ENCODE results near the gene RGS12.

Gene RGS12

GRCh38 chr4:3310301-3311094 is 17.7 kb downstream of the RGS12 start:
- no peak for DNase-seq (ENCODE audit: low read depth)

- no peak for DNase-seq (ENCODE audit: low read depth)
Measured at GRCh38 chr4:3311095-3311372, 18.2 kb downstream of the RGS12 start.

GRCh38 chr4:3311489-3312171 is 18.8 kb downstream of the RGS12 start:
- no peak for DNase-seq (ENCODE audit: low read depth)

GRCh38 chr4:3312362-3312761 is 19.5 kb downstream of the RGS12 start:
- DNase-seq (ENCODE audit: low read depth) = no peak

- DNase-seq (ENCODE audit: low read depth) = no peak
Measured at GRCh38 chr4:3313139-3313538, 20.3 kb downstream of the RGS12 start.

- no peak for DNase-seq (ENCODE audit: low read depth)
Measured at GRCh38 chr4:3313556-3314228, 20.9 kb downstream of the RGS12 start.

GRCh38 chr4:3314706-3315260 is 22.0 kb downstream of the RGS12 start:
- no peak for DNase-seq (ENCODE audit: low read depth)

- no peak for DNase-seq (ENCODE audit: low read depth)
Measured at GRCh38 chr4:3315566-3315965, 22.7 kb downstream of the RGS12 start.

- DNase-seq (ENCODE audit: low read depth) = no peak
Measured at GRCh38 chr4:3316146-3316545, 23.3 kb downstream of the RGS12 start.

- DNase-seq (ENCODE audit: low read depth) = no peak
Measured at GRCh38 chr4:3317011-3317655, 24.3 kb downstream of the RGS12 start.

- no peak for DNase-seq (ENCODE audit: low read depth)
Measured at GRCh38 chr4:3317656-3318211, 24.9 kb downstream of the RGS12 start.

GRCh38 chr4:3318561-3319021 is 25.8 kb downstream of the RGS12 start:
- no peak for DNase-seq (ENCODE audit: low read depth)

GRCh38 chr4:3320361-3321023 is 27.7 kb downstream of the RGS12 start:
- no peak for DNase-seq (ENCODE audit: low read depth)

- DNase-seq (ENCODE audit: low read depth) = no peak
Measured at GRCh38 chr4:3321295-3321889, 28.6 kb downstream of the RGS12 start.

GRCh38 chr4:3322059-3322550 is 29.3 kb downstream of the RGS12 start:
- DNase-seq (ENCODE audit: low read depth) = no peak

- DNase-seq (ENCODE audit: low read depth) = no peak
Measured at GRCh38 chr4:3323071-3323481, 30.3 kb downstream of the RGS12 start.

GRCh38 chr4:3324093-3324815 is 31.4 kb downstream of the RGS12 start:
- no peak for DNase-seq (ENCODE audit: low read depth)

- DNase-seq (ENCODE audit: low read depth) = no peak
Measured at GRCh38 chr4:3328814-3329663, 36.2 kb downstream of the RGS12 start.

GRCh38 chr4:3329887-3330286 is 37.1 kb downstream of the RGS12 start:
- no peak for DNase-seq (ENCODE audit: low read depth)

All from activated T-cell treated with anti-CD3 and anti-CD28 coated beads for 1 hour (primary cell).